ENCODE results near the gene GAD1.

- TF ChIP-seq CTCF (IDR thresholded peaks at IDR 0.05) (no peak), TEAD4 (CRISPR knock-in tag; IDR thresholded peaks at IDR 0.05) (no peak), HMGXB4 (CRISPR knock-in tag; IDR thresholded peaks at IDR 0.05) (0 out of 2 replicates have a peak, but pooled peaks have one; percentile 32), ZNF317 (CRISPR knock-in tag; IDR thresholded peaks at IDR 0.05; ENCODE audit: borderline replicate concordance, low read depth) (no peak), NFE2L1 (CRISPR knock-in tag; IDR thresholded peaks at IDR 0.05) (peak; percentile 79), SP1 (CRISPR knock-in tag; conservative IDR thresholded peaks at IDR 0.05) (no peak), ZNF121 (CRISPR knock-in tag; IDR thresholded peaks at IDR 0.05) (no peak), IRF2 (CRISPR knock-in tag; IDR thresholded peaks at IDR 0.05; ENCODE audit: borderline replicate concordance, low read depth) (no peak), ZNF532 (CRISPR knock-in tag; IDR thresholded peaks at IDR 0.05; ENCODE audit: borderline replicate concordance) (no peak), CREB1 (CRISPR knock-in tag; IDR thresholded peaks at IDR 0.05) (0 out of 2 replicates have a peak, but pooled peaks have one; percentile 29), NFYB (CRISPR knock-in tag; conservative IDR thresholded peaks at IDR 0.05; ENCODE audit: low read depth) (no peak), MLX (CRISPR knock-in tag; IDR thresholded peaks at IDR 0.05) (no peak), ARID4B (CRISPR knock-in tag; IDR thresholded peaks at IDR 0.05; ENCODE audit: borderline replicate concordance) (0 out of 2 replicates have a peak, but pooled peaks have one; percentile 78), FOXP1 (CRISPR knock-in tag; IDR thresholded peaks at IDR 0.05; ENCODE audit: borderline replicate concordance) (peak; percentile 76; the same call in 1 of the 2 replicates)
These were observed 3.3 kb downstream of the GAD1 start for GRCh38 chr2:170819680-170820664.

All from WTC11 (cell line).